Tibial artery (tissue), 4 donors: ENCODE results near the gene CENPVL3.
"Not testable (repeated sequence)": the region's sequence is repeated elsewhere in the genome, so short reads cannot be mapped to it uniquely, and the experiment has no call there.

Experiments used
- DNase-seq, 2 donors: peaks; one replicate each; pipeline ENCODE4 v3.0.0-alpha.2; 2019
- H3K27ac ChIP-seq, 2 donors: fragments of 200-600 bp; sonication (generic) in 1 of 2; 1 replicate in 1 of 2; 2 replicates in 1 of 2; pipeline ENCODE4 v1.5.1; 2018 to 2019; ENCODE audit warnings: mild to moderate bottlenecking in 1 of 2
- H3K27me3 ChIP-seq, 2 donors: fragments of 200-600 bp; sonication (generic) in 1 of 2; one replicate each; pipeline versions ENCODE4 v1.5.1 to v1.6.0; 2016 to 2019
- H3K36me3 ChIP-seq, 3 donors: fragments of 200-600 bp; sonication (generic) in 2 of 3; one replicate each; pipeline ENCODE4 v1.5.1; 2016 to 2019; ENCODE audit warnings: mild to moderate bottlenecking in 2 of 3
- H3K4me1 ChIP-seq, 4 donors: fragments of 200-600 bp; sonication (generic) in 2 of 4; 1 replicate in 3 of 4; 2 replicates in 1 of 4; pipeline ENCODE4 v1.5.1; 2016 to 2019
- H3K4me3 ChIP-seq, 2 donors: fragments of 200-600 bp; sonication (generic) in 1 of 2; 1 replicate in 1 of 2; 2 replicates in 1 of 2; pipeline ENCODE4 v1.5.1; 2018 to 2019; ENCODE audit warnings: mild to moderate bottlenecking in 2 of 2
- H3K9me3 ChIP-seq, 3 donors: fragments of 200-600 bp; sonication (generic) in 1 of 3; one replicate each; pipeline ENCODE4 v1.5.1; 2016 to 2019
- intact Hi-C: fragments of 100-400 bp; cut with DNase I; formaldehyde crosslinking; loops from one replicate; pipeline ENCODE4 v1.15.0; 2023; ENCODE audit warnings: low total_unique reads
- TF ChIP-seq, protein P1 (sequence below), 2 experiments: fragments of 200-600 bp in 1 of 2; fragments of 450-650 bp in 1 of 2; IDR thresholded peaks; one replicate each; pipeline ENCODE4 v1.5.1; 2017 to 2019; ENCODE audit warnings: antibody characterized with exemption in 2 of 2, mild to moderate bottlenecking in 1 of 2, moderate library complexity in 1 of 2

The CENPVL3 gene

DNA sequence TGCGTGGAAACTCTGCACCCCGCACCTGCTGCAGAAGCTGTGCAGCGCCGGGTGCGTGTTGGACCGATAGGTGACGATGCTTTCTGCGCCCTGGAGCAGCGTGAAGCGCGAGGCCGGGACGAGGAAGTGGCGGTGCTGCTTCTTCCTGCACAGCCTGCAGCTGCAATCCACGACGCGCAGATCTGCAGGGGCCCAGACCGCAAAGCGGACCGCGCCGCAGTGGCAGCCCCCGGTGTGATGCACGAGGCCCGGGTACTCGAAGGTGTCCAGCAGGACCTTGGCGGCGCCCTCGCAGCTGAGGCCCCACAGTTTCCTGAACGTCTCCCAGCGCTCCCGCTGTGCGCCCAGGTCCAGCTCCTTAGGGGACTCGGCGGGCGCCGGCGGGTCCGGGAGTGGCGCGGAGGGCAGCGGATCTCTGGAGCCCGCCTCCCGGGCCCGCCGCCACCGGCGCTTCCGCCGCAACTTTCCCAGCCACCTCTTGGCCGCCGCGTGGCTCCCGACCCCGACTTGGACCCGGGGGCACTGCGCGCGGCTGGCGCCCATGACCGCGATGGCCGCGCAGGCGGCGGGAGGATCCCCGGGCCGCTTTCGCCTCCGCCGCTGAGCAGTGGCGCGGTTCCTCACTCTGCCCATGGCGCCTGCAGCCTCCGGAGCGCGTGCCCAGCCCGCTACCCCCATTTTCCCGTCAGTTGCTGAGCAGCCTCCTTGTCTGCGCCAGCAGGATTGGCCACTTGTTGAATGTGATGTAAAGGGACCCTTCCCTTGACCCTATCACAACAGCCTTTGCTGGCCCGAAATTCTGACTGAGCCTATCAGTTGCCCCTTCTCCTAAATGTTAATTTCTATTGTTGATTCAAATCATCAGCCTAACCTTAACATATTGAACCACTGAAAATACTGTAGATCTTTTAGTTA is at the start of gene CENPVL3:
CENPVL3 (minus strand) TSS at position 672 of the 915 bp plus-strand sequence; CDS start at position 633, 39 bp downstream.
- H3K36me3 ChIP-seq, H3K4me3 ChIP-seq, H3K27me3 ChIP-seq, H3K4me1 ChIP-seq, H3K9me3 ChIP-seq, intact Hi-C loops, H3K27ac ChIP-seq, DNase-seq: not testable (repeated sequence)

DNA sequence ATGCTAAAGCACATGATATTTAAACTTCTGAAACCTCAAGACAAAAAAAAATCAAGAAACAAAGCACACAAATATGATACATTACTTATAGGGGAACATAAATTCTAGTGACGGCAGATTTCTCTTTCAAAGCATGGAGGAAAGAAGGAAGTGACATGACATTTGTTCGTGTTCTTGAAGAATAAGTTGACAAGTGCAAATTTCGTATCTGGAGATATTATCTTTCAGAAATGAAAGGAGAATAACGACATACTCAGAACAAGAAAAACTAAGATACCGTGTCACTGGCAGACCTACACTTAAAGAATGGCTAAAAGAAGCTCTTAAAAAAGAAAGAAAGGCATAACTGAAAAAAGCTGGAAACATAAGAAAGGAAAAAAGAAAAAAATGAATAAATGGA is 47.3 kb upstream of the CENPVL3 start:
- Histone ChIP-seq H3K4me3 (no peak overlapping the region), H3K9me3 (no peaks in the 10 kb centered on the region), H3K27me3 (no peaks in the 10 kb centered on the region), H3K4me1 (no peaks in the 10 kb centered on the region), H3K27ac (no peak overlapping the region), H3K36me3 (no peaks in the 10 kb centered on the region)
- TF ChIP-seq, protein P1, sequence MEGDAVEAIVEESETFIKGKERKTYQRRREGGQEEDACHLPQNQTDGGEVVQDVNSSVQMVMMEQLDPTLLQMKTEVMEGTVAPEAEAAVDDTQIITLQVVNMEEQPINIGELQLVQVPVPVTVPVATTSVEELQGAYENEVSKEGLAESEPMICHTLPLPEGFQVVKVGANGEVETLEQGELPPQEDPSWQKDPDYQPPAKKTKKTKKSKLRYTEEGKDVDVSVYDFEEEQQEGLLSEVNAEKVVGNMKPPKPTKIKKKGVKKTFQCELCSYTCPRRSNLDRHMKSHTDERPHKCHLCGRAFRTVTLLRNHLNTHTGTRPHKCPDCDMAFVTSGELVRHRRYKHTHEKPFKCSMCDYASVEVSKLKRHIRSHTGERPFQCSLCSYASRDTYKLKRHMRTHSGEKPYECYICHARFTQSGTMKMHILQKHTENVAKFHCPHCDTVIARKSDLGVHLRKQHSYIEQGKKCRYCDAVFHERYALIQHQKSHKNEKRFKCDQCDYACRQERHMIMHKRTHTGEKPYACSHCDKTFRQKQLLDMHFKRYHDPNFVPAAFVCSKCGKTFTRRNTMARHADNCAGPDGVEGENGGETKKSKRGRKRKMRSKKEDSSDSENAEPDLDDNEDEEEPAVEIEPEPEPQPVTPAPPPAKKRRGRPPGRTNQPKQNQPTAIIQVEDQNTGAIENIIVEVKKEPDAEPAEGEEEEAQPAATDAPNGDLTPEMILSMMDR (IDR thresholded peaks at IDR 0.05): no peak
- intact Hi-C loops: no loop called here
- no peak for DNase-seq

DNA sequence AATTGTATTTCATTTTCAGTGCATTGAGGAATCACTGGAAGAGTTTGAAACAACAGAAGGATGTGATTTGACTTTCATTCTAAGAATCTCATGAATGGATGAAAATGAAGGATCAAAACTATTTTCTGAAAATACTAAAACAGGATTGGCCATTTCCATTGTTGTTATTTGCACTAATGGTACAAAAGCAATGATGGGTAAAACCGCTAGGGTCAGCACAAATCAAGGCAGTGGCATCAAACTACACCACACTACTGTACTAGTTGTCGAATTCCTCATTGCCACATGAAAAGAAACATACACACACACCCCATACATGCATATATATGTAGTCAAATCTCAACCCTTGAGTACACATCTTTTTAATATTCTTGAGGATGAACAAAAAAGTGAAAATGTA is 24.7 kb upstream of the CENPVL3 start:
- H3K9me3 ChIP-seq: no peaks in the 10 kb centered on the region
- TF ChIP-seq, protein P1 (IDR thresholded peaks at IDR 0.05): no peak
- no peaks in the 10 kb centered on the region for H3K27me3 ChIP-seq
- H3K4me1 ChIP-seq: no peaks in the 10 kb centered on the region
- no peak overlapping the region for H3K4me3 ChIP-seq
- no peak overlapping the region for H3K27ac ChIP-seq
- DNase-seq: no peak
- H3K36me3 ChIP-seq: no peaks in the 10 kb centered on the region
- intact Hi-C loops: no loop called here

- TF ChIP-seq, protein P1 (IDR thresholded peaks at IDR 0.05): no peak
- no peak overlapping the region for H3K27ac ChIP-seq
- intact Hi-C loops: no loop called here
- H3K9me3 ChIP-seq: no peaks in the 10 kb centered on the region
- no peak overlapping the region for H3K4me3 ChIP-seq
- H3K4me1 ChIP-seq: no peaks in the 10 kb centered on the region
- H3K36me3 ChIP-seq: no peaks in the 10 kb centered on the region
- DNase-seq: no peak
- no peaks in the 10 kb centered on the region for H3K27me3 ChIP-seq
Measured at GRCh38 chrX:51641421-51642021, 22.8 kb upstream of the CENPVL3 start.

- H3K4me1 ChIP-seq, H3K9me3 ChIP-seq, H3K27ac ChIP-seq, H3K36me3 ChIP-seq, intact Hi-C loops, DNase-seq, H3K4me3 ChIP-seq, H3K27me3 ChIP-seq: not testable (repeated sequence)
Measured at GRCh38 chrX:51636511-51636910, 17.8 kb upstream of the CENPVL3 start.

DNA sequence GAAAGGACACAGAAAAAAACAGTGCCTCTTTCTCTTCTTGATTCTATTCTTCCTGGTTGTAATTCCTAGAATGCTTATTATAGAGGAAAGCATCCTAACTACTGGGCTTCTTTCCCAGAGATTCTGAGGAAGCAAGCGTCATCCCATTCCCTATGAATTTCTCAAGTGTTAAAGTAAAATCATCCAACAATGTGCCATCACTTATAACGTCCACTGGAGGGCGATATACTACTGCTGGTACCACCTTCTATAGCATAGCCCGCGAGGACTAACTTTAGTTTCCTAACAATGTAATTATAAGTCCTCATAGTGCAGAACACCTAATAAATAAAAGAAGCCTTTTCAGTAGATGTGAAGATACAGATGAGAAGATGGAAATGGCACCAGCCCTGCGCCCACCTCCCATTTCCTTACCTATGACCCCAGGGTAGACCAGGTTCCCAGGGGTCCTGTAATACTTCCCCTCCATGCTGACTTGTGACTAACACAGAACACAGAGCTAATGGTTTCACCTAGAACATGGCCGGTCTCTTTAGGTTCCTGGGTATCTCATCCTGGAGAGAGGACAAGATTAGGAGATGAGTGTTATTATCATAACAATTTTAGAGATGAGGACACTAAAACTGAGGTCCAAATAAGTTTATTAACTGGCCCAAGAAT is 4.2 kb downstream of the CENPVL3 start:
- Histone ChIP-seq H3K4me3 (no peak overlapping the region), H3K27ac (no peak overlapping the region), H3K4me1 (no peaks in the 10 kb centered on the region), H3K9me3 (no peaks in the 10 kb centered on the region), H3K27me3 (no peaks in the 10 kb centered on the region), H3K36me3 (no peaks in the 10 kb centered on the region)
- no peak for DNase-seq
- intact Hi-C loops: no loop called here
- TF ChIP-seq, protein P1 (IDR thresholded peaks at IDR 0.05): no peak
